DND-41 (cell line): ENCODE data around the gene P3H1.

ENCODE experiments used
- EZH2 ChIP-seq: IDR thresholded peaks from 3 replicates; pipeline ENCODE4 v1.6.1; 2012; ENCODE audit warnings: borderline replicate concordance, low read depth, mild to moderate bottlenecking, moderate library complexity, low read length, inconsistent platforms; ENCODE audit not compliant: severe bottlenecking
- TF ChIP-seq, protein P1 (sequence below): IDR thresholded peaks from 2 replicates; pipeline ENCODE4 v1.5.1; 2012; ENCODE audit warnings: borderline replicate concordance, low read length, moderate library complexity, mild to moderate bottlenecking; ENCODE audit not compliant: poor library complexity, severe bottlenecking; ENCODE audit errors: extremely low read depth

DNA sequence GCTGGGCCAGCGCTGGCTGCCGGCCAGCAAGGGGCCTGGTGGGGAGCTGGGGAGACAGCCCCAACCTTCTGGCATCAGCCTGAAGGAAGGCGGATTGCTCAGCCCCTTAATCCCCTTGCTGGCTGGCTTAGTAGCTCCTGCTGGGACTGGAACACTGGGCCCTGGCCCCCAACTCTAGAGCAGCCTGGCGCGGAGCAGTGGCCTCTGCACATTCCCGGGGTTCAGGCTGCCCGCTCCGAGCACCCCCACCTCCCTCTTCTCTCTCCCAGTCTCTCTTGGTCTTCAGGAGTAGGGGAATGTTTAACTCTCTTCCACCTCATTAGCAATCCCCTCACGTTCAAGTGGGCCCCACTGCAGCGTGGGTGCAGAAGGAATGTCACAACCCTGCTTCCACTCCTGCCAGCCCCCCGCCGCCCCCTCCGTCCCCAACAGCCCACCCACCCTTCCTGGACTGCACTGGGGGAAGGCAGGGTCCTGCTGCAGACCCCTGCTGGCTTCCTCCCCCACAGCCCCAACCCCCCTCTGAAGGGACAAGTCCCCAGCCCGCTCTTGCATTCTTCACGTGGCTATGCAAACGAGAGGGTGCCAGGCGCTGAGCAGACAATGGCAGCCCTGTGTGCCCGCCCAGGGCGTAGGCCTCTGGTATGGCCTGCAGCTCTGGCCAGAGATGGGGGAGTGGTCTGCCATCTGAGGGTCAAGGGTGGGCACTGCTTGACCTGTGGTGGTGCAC is 25.8 kb downstream of the P3H1 start:
- TF ChIP-seq, protein P1, sequence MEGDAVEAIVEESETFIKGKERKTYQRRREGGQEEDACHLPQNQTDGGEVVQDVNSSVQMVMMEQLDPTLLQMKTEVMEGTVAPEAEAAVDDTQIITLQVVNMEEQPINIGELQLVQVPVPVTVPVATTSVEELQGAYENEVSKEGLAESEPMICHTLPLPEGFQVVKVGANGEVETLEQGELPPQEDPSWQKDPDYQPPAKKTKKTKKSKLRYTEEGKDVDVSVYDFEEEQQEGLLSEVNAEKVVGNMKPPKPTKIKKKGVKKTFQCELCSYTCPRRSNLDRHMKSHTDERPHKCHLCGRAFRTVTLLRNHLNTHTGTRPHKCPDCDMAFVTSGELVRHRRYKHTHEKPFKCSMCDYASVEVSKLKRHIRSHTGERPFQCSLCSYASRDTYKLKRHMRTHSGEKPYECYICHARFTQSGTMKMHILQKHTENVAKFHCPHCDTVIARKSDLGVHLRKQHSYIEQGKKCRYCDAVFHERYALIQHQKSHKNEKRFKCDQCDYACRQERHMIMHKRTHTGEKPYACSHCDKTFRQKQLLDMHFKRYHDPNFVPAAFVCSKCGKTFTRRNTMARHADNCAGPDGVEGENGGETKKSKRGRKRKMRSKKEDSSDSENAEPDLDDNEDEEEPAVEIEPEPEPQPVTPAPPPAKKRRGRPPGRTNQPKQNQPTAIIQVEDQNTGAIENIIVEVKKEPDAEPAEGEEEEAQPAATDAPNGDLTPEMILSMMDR, result no peak
- TF ChIP-seq EZH2, result no peak
